Adrenal gland (tissue), 5 donors: Measurements from ENCODE around the gene RAB21.

ENCODE experiments used
- POLR2A ChIP-seq, 2 donors: fragments of 450-650 bp; IDR thresholded peaks; one replicate each; pipeline ENCODE4 v1.6.1; 2017; ENCODE audit warnings: antibody characterized with exemption in 2 of 2, mild to moderate bottlenecking in 2 of 2, moderate library complexity in 1 of 2
- TF ChIP-seq, protein P1 (sequence below), 6 experiments: fragments of 450-650 bp in 4 of 6; fragments of 200-600 bp in 2 of 6; sonication (generic) in 1 of 6; IDR thresholded peaks; 1 replicate in 5 of 6; 2 replicates in 1 of 6; pipeline versions ENCODE4 v1.5.1 to v1.8.0; 2016 to 2021; ENCODE audit warnings: antibody characterized with exemption in 6 of 6, mild to moderate bottlenecking in 2 of 6, moderate library complexity in 1 of 6
- donor health status: DM: no; HTN: no; CAD: no.

DNA sequence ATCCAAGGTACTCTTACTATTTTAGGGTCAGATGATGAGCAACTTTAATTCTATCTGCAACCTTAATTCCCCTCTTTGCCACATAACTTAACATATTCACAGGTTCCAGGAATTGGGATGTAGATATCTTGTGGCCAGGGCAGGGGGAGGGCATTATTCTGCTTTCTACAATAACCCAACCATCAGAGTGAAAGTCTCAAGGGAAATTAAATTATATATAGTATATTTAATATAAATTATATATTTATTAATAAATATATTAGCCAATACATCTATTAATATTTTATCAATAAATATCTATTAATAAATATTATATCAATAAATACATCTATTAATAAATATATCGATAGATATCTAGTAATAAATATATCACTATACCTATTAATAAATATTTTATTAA lies 11.7 kb upstream of the RAB21 start:
- TF ChIP-seq, protein P1, sequence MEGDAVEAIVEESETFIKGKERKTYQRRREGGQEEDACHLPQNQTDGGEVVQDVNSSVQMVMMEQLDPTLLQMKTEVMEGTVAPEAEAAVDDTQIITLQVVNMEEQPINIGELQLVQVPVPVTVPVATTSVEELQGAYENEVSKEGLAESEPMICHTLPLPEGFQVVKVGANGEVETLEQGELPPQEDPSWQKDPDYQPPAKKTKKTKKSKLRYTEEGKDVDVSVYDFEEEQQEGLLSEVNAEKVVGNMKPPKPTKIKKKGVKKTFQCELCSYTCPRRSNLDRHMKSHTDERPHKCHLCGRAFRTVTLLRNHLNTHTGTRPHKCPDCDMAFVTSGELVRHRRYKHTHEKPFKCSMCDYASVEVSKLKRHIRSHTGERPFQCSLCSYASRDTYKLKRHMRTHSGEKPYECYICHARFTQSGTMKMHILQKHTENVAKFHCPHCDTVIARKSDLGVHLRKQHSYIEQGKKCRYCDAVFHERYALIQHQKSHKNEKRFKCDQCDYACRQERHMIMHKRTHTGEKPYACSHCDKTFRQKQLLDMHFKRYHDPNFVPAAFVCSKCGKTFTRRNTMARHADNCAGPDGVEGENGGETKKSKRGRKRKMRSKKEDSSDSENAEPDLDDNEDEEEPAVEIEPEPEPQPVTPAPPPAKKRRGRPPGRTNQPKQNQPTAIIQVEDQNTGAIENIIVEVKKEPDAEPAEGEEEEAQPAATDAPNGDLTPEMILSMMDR (IDR thresholded peaks at IDR 0.05) = no peak
- no peak for TF ChIP-seq POLR2A (IDR thresholded peaks at IDR 0.05)
